GM12878 (cell line): ENCODE data around the gene PLEKHA6. TPM values are rescaled to one million over a fixed set of nuclear protein-coding genes. Genes with fewer than 3 reads are reported as not detected.

Source experiments
- ATAC-seq: fragments of 200-7000 bp; cut with Tn5 transposase; 3 replicates; pipeline ENCODE4 v1.9.1; 2020; ENCODE audit warnings: mild to moderate bottlenecking, moderate library complexity
- BruUV-seq: library from RNA; stranded (reverse); fragments of 400-500 nt; replicated peaks from 2 replicates; lab custom pipeline; 2021; lab: Mats Ljungman, UMichigan
- CTCF ChIA-PET: fragments of 300-600 bp; sonication (Branson Sonifier 250); formaldehyde crosslinking; extraction: SDS; loops from one replicate; lab custom pipeline; 2021; ENCODE audit warnings: inconsistent platforms; lab: Yijun Ruan, JAX
- POLR2A ChIA-PET: fragments of 350-600 bp; formaldehyde crosslinking; extraction: SDS; loops from one replicate; lab custom pipeline; 2021; ENCODE audit warnings: inconsistent platforms; lab: Charles Lee
- RAD21 ChIA-PET: fragments of 300-600 bp; sonication (Branson Sonifier 250); formaldehyde crosslinking; loops from one replicate; lab custom pipeline; 2023; ENCODE audit warnings: antibody characterized with exemption; ENCODE audit not compliant: unreplicated experiment; lab: Charles Lee
- SMC1A ChIA-PET: fragments of 300-600 bp; sonication (Branson Sonifier 250); formaldehyde crosslinking; loops from one replicate; lab custom pipeline; 2023; ENCODE audit not compliant: unreplicated experiment, uncharacterized antibody; lab: Charles Lee
- DNase-seq: peaks from one replicate; pipeline ENCODE4 v3.0.0-alpha.2; 2011; ENCODE audit warnings: low read depth, low spot score
- FAIRE-seq: peaks from 3 replicates; lab custom pipeline; 2011; peaks lifted over from hg19 to GRCh38; lab: Jason Lieb, UNC
- H2AFZ ChIP-seq: 2 replicates; pipeline ENCODE4 v1.6.0; 2011; ENCODE audit warnings: low read depth, low read length, control low read depth; ENCODE audit not compliant: control insufficient read depth
- H3K27ac ChIP-seq: 2 replicates; pipeline ENCODE4 v1.5.1; 2011; ENCODE audit warnings: control low read depth; ENCODE audit not compliant: control insufficient read depth, insufficient read depth
- H3K27me3 ChIP-seq, 2 experiments: replicated peaks in 1 of 2; 2 replicates each; pipeline versions ENCODE4 v1.6.0 to v1.6.1; 2011; ENCODE audit warnings: low read length in 1 of 2; ENCODE audit not compliant: control insufficient read depth in 2 of 2, insufficient read depth in 2 of 2
- H3K36me3 ChIP-seq, 2 experiments: 2 replicates each; pipeline ENCODE4 v1.5.1; 2011; ENCODE audit warnings: low read length in 1 of 2; ENCODE audit not compliant: control insufficient read depth in 2 of 2, insufficient read depth in 2 of 2
- H3K4me1 ChIP-seq: 2 replicates; pipeline ENCODE4 v1.6.1; 2011; ENCODE audit warnings: mild to moderate bottlenecking, low read length, moderate library complexity, mixed read lengths; ENCODE audit not compliant: control insufficient read depth, insufficient read depth
- H3K4me2 ChIP-seq: 2 replicates; pipeline ENCODE4 v1.6.0; 2011; ENCODE audit warnings: control low read depth; ENCODE audit not compliant: control insufficient read depth, insufficient read depth
- H3K4me3 ChIP-seq: fragments of 200-600 bp; sonication (generic); 2 replicates; pipeline ENCODE4 v1.5.1; 2016
- H3K79me2 ChIP-seq: 2 replicates; pipeline ENCODE4 v1.6.0; 2011; ENCODE audit warnings: low read length; ENCODE audit not compliant: control insufficient read depth, insufficient read depth
- H3K9ac ChIP-seq: 2 replicates; pipeline ENCODE4 v1.8.0; 2011; ENCODE audit warnings: low read length, control low read depth, mixed read lengths; ENCODE audit not compliant: control insufficient read depth, insufficient read depth
- H3K9me3 ChIP-seq: replicated peaks from 3 replicates; pipeline ENCODE4 v1.5.1; 2011; ENCODE audit warnings: mild to moderate bottlenecking, low read length; ENCODE audit not compliant: control insufficient read depth, insufficient read depth
- H4K20me1 ChIP-seq: 2 replicates; pipeline ENCODE4 v1.6.0; 2011; ENCODE audit not compliant: control insufficient read depth, insufficient read depth
- HSF1 ChIP-seq: fragments of 150-350 bp; IDR thresholded peaks from 2 replicates; pipeline ENCODE4 v1.6.1; 2014; ENCODE audit warnings: mild to moderate bottlenecking, low read depth, low read length
- NR2F1 ChIP-seq: fragments of 450-650 bp; conservative IDR thresholded peaks from 2 replicates; pipeline ENCODE4 v1.6.1; 2017; ENCODE audit warnings: mild to moderate bottlenecking
- SREBF2 ChIP-seq: IDR thresholded peaks from 2 replicates; pipeline ENCODE4 v1.6.1; 2012; ENCODE audit warnings: mild to moderate bottlenecking, low read length
- WGBS: methylation state at CpG from one replicate; pipeline ENCODE4 v1.1.6; 2016; ENCODE audit warnings: low lambda C conversion rate; ENCODE audit not compliant: insufficient replicate concordance, insufficient coverage; ENCODE audit errors: missing lambda C conversion rate; 5-methylcytosine and 5-hydroxymethylcytosine counted together
- in situ Hi-C: fragments of 300-500 bp; cut with MboI; formaldehyde crosslinking; loops from 9 replicates; pipeline ENCODE4 v1.14.3; 2018; ENCODE audit warnings: mixed read lengths
- intact Hi-C: fragments of 100-400 bp; cut with micrococcal nuclease; formaldehyde crosslinking; loops from one replicate; pipeline ENCODE4 v1.14.2; 2022; ENCODE audit not compliant: unreplicated experiment
- polyA plus RNA-seq, 11 experiments: library from polyadenylated mRNA; depleted of rRNA in 4 of 11; unstranded in 6 of 11; stranded (reverse) in 5 of 11; fragments of >200 nt; fragmentation: Nextera tagmentation in 4 of 11; fragmentation: Illumina TruSeq in 1 of 11; extraction: Ambion mirVana in 4 of 11; extraction: Trizol in 1 of 11; gene quantifications; 1 replicate in 1 of 11; 2 replicates in 10 of 11; pipeline versions ENCODE4 v1.2.1 to v1.2.3, GENCODE V29; 2011 to 2016; ENCODE audit warnings: inconsistent platforms in 2 of 11, missing spikeins in 2 of 11, low read depth in 1 of 11
- total RNA-seq, 4 experiments: library from RNA; depleted of rRNA in 3 of 4; stranded (reverse); fragments of >200 nt in 3 of 4; fragmentation: Illumina TruSeq in 1 of 4; extraction: Trizol in 1 of 4; gene quantifications; 2 replicates each; pipeline versions ENCODE4 v1.2.1 to v1.2.3, GENCODE V29; 2013 to 2021

Gene PLEKHA6
- total and polyA plus RNA-seq, 10 of the 15 experiments (the other 5 are each of a cell fraction or from before 2014, with no cell fraction given) = 0.04 to 0.81 (median 0.19) TPM; not detected in 4

- no peak overlapping the region for H3K27ac ChIP-seq
- RAD21 ChIA-PET = interaction anchor here (2.7 kb wide), 1 partner anchor 12 kb away, joined by 16 read pairs; no protein-coding TSS in a partner anchor
- H3K36me3 ChIP-seq = no peaks in the 10 kb centered on the region
- CTCF ChIA-PET = interaction anchor here (1.0 to 6.4 kb wide), 6 partner anchors 12 to 118 kb away, joined by 3 to 71 read pairs (median 3); no protein-coding TSS in a partner anchor
- ATAC-seq = no peak
- H3K9ac ChIP-seq = no peak overlapping the region
- 70% methylated on average over 2 of the region's 2 CpGs for WGBS
- no peaks in the 10 kb centered on the region; a peak in 1 of 4 replicates for H3K27me3 ChIP-seq
- no peak overlapping the region for H2AFZ ChIP-seq
- FAIRE-seq = no peak
- SMC1A ChIA-PET = interaction anchor here (0.9 to 1.5 kb wide), 3 partner anchors 12 to 222 kb away, joined by 3 to 11 read pairs (median 4); no protein-coding TSS in a partner anchor
- no peaks in the 10 kb centered on the region for H3K79me2 ChIP-seq
- H3K4me3 ChIP-seq = no peak overlapping the region
- H3K9me3 ChIP-seq = no peaks in the 10 kb centered on the region
- POLR2A ChIA-PET = interaction anchor here (0.6 kb wide), 4 partner anchors 9 to 175 kb away, joined by 4 to 5 read pairs (median 4); no protein-coding TSS in a partner anchor
- no peak for TF ChIP-seq HSF1
- peaks cover 6% of the 10 kb centered on the region for H3K4me1 ChIP-seq
- in situ Hi-C loops = no loop called here
- no TSS peak for BruUV-seq
- intact Hi-C loops = no loop called here
- no peaks in the 10 kb centered on the region for H4K20me1 ChIP-seq
- H3K4me2 ChIP-seq = no peak overlapping the region
- no peak for DNase-seq
Observed at GRCh38 chr1:204385727-204386126, 26.0 kb upstream of the PLEKHA6 start.

GRCh38 chr1:204384636-204385352, 25.1 kb upstream of the PLEKHA6 start:
- SMC1A ChIA-PET = interaction anchor here (1.1 to 1.5 kb wide), 3 partner anchors 10 to 14 kb away, joined by 3 to 11 read pairs (median 3); no protein-coding TSS in a partner anchor
- CTCF ChIA-PET = interaction anchor here (1.0 to 6.4 kb wide), 6 partner anchors 13 to 119 kb away, joined by 3 to 71 read pairs (median 3); no protein-coding TSS in a partner anchor
- Histone ChIP-seq H3K4me3 (no peak overlapping the region), H3K36me3 (no peaks in the 10 kb centered on the region), H3K27ac (no peak overlapping the region), H4K20me1 (no peaks in the 10 kb centered on the region), H3K27me3 (no peaks in the 10 kb centered on the region; a peak in 1 of 4 replicates), H3K4me2 (no peak overlapping the region), H3K4me1 (peaks cover 6% of the 10 kb centered on the region), H2AFZ (no peak overlapping the region), H3K9me3 (no peaks in the 10 kb centered on the region), H3K9ac (no peak overlapping the region), H3K79me2 (no peaks in the 10 kb centered on the region)
- ATAC-seq = no peak
- no TSS peak for BruUV-seq
- 78% methylated on average over 7 of the region's 7 CpGs for WGBS
- intact Hi-C loops (no loop called here), in situ Hi-C loops (no loop called here)
- POLR2A ChIA-PET = interaction anchor here (0.6 kb wide), 1 partner anchor 36 kb away, joined by 6 read pairs; no protein-coding TSS in a partner anchor
- TF ChIP-seq NR2F1 (0 out of 2 replicates have a peak, but pooled peaks have one; percentile 16), SREBF2 (no peak)
- DNase-seq = no peak
- FAIRE-seq = no peak
- RAD21 ChIA-PET = interaction anchor here (0.6 to 2.7 kb wide), 2 partner anchors 10 to 13 kb away, joined by 4 to 16 read pairs; no protein-coding TSS in a partner anchor
